GM13977 (cell line): ENCODE results near the gene CPED1.

Source experiments
- DNase-seq: peaks from one replicate; pipeline ENCODE4 v3.0.0; 2012; ENCODE audit warnings: low spot score
- in situ Hi-C: fragments of 300-500 bp; cut with MboI; formaldehyde crosslinking; loops from one replicate; pipeline ENCODE4 v1.12.0; 2022; ENCODE audit warnings: low sequenced_read_pairs, low pct_unique_long_range_greater_than_20kb, mixed read lengths, inconsistent platforms; ENCODE audit not compliant: unreplicated experiment
- TF ChIP-seq, protein P1 (sequence below): IDR thresholded peaks from 2 replicates; pipeline ENCODE4 v1.5.1; 2012; ENCODE audit warnings: mild to moderate bottlenecking, control low read depth; ENCODE audit not compliant: insufficient read depth; ENCODE audit errors: extremely low read depth, missing control alignments

Gene CPED1

DNA sequence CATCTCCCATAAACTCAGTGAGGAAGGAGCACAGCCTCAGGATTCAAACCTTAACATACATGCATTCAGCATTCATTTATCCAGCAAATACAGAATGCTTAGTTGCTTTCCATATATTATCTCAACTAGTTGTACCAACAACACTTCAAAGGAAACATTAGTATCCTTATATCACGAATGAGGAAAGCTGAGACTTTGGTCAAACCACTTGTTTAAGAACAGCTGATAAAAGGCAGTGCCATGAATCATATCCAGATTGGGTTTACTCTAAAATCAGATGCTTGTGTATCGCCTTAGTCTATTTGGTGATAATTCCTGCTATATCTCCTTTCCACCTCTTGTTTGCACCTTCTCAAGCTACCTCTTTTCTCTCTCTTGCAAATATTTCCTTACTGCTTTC is 1.9 kb upstream of the CPED1 start:
- DNase-seq = no peak
- in situ Hi-C loops = no loop called here
- TF ChIP-seq, protein P1, sequence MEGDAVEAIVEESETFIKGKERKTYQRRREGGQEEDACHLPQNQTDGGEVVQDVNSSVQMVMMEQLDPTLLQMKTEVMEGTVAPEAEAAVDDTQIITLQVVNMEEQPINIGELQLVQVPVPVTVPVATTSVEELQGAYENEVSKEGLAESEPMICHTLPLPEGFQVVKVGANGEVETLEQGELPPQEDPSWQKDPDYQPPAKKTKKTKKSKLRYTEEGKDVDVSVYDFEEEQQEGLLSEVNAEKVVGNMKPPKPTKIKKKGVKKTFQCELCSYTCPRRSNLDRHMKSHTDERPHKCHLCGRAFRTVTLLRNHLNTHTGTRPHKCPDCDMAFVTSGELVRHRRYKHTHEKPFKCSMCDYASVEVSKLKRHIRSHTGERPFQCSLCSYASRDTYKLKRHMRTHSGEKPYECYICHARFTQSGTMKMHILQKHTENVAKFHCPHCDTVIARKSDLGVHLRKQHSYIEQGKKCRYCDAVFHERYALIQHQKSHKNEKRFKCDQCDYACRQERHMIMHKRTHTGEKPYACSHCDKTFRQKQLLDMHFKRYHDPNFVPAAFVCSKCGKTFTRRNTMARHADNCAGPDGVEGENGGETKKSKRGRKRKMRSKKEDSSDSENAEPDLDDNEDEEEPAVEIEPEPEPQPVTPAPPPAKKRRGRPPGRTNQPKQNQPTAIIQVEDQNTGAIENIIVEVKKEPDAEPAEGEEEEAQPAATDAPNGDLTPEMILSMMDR = no peak

DNA sequence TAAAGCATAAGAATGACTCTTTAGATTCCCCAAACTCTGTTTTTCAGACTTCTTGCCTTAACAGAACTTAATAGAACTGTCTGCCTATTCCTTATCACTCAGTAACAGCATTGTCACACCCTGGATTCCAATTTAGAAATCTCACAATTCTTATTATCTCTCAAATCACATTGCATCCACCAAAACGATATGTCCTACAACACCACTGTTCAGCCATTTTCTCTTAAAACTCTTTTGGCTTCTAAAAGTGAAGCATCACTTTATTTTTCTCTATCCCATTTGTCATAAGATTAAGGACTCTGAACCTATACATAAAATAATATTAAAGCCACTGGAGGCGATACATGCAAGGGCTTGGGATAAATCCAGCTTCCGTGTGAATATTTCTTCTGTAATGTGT is 1.2 kb upstream of the CPED1 start:
- TF ChIP-seq, protein P1 = no peak
- DNase-seq = no peak
- in situ Hi-C loops = no loop called here

DNA sequence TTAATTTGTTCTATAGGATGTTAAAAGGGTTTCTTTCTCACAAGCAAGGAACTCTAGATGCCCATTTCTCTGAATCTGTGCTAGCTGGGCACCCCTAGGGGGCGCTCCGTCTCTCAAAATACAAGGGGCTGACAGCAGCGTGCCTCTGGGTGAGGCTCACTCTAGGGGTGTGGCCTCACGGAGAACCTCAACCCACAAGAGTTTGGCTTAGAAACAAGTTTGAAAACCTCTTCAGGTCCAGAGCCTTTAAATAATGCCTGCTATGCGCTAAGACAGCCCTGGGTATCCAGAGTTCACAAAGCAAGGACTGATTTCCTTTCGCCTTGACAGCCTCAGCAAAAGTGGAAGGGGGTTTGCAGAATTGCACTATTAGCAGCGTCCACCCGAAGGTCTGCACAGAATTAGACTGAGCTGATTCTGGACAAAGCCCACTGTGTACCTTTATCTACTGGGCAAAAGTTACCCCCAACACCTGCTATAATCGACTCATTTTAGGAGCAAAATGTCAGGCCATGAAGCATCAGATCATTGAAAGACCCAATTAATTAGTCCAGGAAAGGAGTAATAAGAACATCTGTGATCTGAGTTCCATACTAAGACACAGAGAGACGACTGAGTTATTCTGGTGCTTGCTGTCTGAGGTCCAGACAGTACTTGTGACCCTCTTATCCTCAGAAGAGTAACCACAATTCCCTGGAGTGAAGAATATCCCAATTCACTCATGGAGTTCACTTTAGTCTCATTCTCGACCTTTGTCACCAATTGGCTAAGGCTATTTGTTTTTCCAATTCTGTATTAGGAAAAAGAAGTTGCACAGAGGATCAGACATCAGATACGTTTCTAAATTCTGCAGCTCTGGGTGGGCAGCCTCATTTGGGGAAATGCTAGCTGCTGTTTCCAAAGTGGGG is 574 bp upstream of the CPED1 start:
- DNase-seq = peak; percentile 82
- TF ChIP-seq, protein P1 = peak; percentile 94
- in situ Hi-C loops = no loop called here

DNA sequence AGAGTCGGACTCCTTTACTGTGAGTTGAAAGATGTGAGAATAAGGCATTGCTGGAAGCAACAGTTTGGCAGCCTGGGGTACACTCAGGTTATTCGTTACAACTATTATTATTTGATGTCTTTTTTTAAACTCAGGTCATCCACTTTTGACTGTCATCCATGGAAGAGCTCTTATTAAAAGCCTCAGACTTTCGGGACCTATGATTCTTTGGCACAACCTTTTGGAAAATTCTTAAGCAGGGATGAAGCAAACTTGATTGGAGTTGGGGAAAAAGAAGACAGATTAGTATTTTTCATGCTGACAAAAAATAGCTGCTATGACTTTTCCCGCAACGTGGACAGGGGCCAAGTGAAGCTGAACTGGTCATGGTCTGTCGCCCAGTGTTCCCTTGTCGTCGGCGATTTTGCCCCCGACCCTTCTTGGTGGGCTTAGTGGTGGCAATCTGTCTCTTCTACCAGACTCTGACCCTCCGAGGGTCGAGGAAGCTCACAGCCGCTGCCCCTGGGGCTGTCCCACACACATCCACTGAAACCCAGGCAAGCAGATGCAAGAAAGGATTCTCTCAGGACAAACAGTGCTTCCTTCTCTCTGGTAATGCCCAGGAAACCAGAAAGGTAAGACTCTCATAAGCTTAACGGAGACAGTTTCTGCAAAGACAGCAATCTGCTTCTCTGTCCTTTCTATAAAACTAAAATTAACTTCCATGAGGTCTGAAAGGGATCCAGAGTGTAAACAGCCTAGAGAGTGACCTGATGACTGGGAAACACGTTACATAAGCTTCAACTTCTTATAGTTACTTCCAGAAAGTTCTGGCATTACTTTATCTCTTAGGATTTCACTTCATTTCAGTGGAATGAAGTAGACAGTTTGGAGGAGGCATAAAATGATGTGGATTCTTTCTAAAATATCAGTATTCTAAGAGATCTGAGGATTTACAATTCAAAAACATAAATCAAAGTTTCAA is 1.0 kb downstream of the CPED1 start:
- TF ChIP-seq, protein P1 = no peak
- DNase-seq = peak; percentile 12
- in situ Hi-C loops = loop anchor here (10.0 kb wide), 1 partner anchor 95 kb away; no protein-coding TSS in a partner anchor

DNA sequence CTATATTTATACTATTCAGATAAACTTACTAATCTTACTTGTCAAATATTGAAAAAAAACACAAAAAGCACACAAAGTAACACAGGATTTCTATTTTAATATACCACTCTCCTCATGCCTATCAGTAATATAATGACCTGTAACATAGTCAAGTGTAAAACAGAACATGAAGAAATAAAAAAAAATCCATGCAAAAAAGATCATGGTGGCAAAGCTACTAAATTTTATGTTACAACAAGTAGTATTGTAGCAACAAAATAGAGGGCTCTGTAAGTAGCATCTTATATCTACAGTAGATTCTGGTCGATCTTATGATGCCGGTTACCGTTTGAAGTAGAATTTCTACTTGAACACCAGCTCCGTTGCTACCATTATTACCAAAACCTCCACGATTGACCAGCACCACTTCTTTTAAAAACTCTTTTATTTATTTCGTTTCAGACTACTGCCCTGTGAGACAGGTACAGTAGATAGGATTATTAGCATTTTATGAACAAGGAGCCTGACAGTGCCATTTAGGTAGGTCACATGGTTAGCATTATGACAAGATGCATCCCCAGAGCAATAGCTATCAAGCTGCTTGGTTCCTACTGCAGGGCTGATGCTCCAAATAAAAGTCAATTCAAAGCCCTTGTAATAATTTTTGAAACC is 2.1 kb downstream of the CPED1 start:
- TF ChIP-seq, protein P1 = no peak
- in situ Hi-C loops = loop anchor here (10.0 kb wide), 1 partner anchor 94 kb away; no protein-coding TSS in a partner anchor
- no peak for DNase-seq

DNA sequence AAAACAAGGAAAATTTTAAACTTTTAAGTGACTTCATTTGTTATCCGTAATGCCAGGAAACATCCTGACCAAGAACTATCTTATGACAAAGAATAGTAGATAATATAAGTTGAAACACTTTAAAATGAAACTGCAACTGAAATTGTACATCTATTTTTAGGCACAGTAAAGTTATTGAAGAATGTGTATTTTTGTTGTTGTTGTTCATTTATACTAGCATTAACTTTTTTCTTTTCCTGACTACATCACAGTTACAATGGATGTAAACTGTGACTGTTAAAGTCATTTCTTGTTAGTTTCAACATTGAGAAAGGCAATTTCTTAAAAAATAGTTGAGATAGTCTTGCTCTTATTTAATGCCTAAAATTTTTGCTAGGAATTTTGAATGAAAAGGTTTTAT is 2.6 kb downstream of the CPED1 start:
- TF ChIP-seq, protein P1 = no peak
- in situ Hi-C loops = loop anchor here (10.0 kb wide), 1 partner anchor 94 kb away; no protein-coding TSS in a partner anchor
- DNase-seq = no peak
